ENCODE measurements around the gene PCDHB12. TPM values are rescaled to one million over a fixed set of nuclear protein-coding genes. Genes with fewer than 3 reads are reported as not detected.
"Not testable (repeated sequence)": the region's sequence is repeated elsewhere in the genome, so short reads cannot be mapped to it uniquely, and the experiment has no call there.

Gene PCDHB12
- total RNA-seq, 4 donors from 2014 or later, result 1.9 to 4.4 (median 2.5) TPM

GRCh38 chr5:141199359-141200235 lies 8.9 kb upstream of the PCDHB12 start, which contains the start of gene PCDHB11:
TSS of gene PCDHB11 (plus strand) at chr5:141199627. CDS start at chr5:141199775, 148 bp downstream.
- DNase-seq (ENCODE audit: low spot score), result no peak
- no peak for ATAC-seq (ENCODE audit: low FRiP score)
- TF ChIP-seq CTCF (IDR thresholded peaks at IDR 0.05), result no peak

GRCh38 chr5:141201126-141201525 lies 7.4 kb upstream of the PCDHB12 start:
- not testable (repeated sequence) for ATAC-seq (ENCODE audit: low FRiP score); DNase-seq (ENCODE audit: low spot score)

- not testable (repeated sequence) for DNase-seq (ENCODE audit: low spot score); ATAC-seq (ENCODE audit: low FRiP score)
These were observed 6.9 kb upstream of the PCDHB12 start for GRCh38 chr5:141201646-141202045.

GRCh38 chr5:141210281-141210680 lies 1.8 kb downstream of the PCDHB12 start:
- ATAC-seq (ENCODE audit: low FRiP score); DNase-seq (ENCODE audit: low spot score): not testable (repeated sequence)

GRCh38 chr5:141210849-141211248 lies 2.3 kb downstream of the PCDHB12 start:
- not testable (repeated sequence) for ATAC-seq (ENCODE audit: low FRiP score); DNase-seq (ENCODE audit: low spot score)

GRCh38 chr5:141213656-141214339 lies 5.3 kb downstream of the PCDHB12 start, which contains the start of gene PCDHB13:
TSS of gene PCDHB13 (plus strand) at chr5:141213919. CDS start at chr5:141214124, 205 bp downstream.
- ATAC-seq (ENCODE audit: low FRiP score); DNase-seq (ENCODE audit: low spot score): not testable (repeated sequence)

GRCh38 chr5:141214583-141214982 lies 6.1 kb downstream of the PCDHB12 start:
- ATAC-seq (ENCODE audit: low FRiP score); DNase-seq (ENCODE audit: low spot score): not testable (repeated sequence)

- not testable (repeated sequence) for ATAC-seq (ENCODE audit: low FRiP score); DNase-seq (ENCODE audit: low spot score)
These were observed 7.0 kb downstream of the PCDHB12 start for GRCh38 chr5:141215504-141215903.

- DNase-seq (ENCODE audit: low spot score); ATAC-seq (ENCODE audit: low FRiP score): not testable (repeated sequence)
These were observed 7.5 kb downstream of the PCDHB12 start for GRCh38 chr5:141216035-141216434.

GRCh38 chr5:141223112-141223783 lies 14.7 kb downstream of the PCDHB12 start, which contains the start of gene PCDHB14:
TSS of gene PCDHB14 (plus strand) at chr5:141223343. CDS start at chr5:141223506, 163 bp downstream.
- ATAC-seq (ENCODE audit: low FRiP score) (no peak), DNase-seq (ENCODE audit: low spot score) (no peak)
- TF ChIP-seq CTCF (IDR thresholded peaks at IDR 0.05), result no peak

GRCh38 chr5:141224844-141225243 lies 16.3 kb downstream of the PCDHB12 start:
- ATAC-seq (ENCODE audit: low FRiP score); DNase-seq (ENCODE audit: low spot score): not testable (repeated sequence)

- ATAC-seq (ENCODE audit: low FRiP score), result not testable (repeated sequence)
These were observed 16.9 kb downstream of the PCDHB12 start for GRCh38 chr5:141225421-141225820.

More at GRCh38 chr5:141225421-141225820, 16.9 kb downstream of the PCDHB12 start:
- not testable (repeated sequence) for DNase-seq (ENCODE audit: low spot score)

All from omental fat pad (tissue), 4 donors.